ENCODE data around the gene COMMD4.
"Not testable (repeated sequence)": the region's sequence is repeated elsewhere in the genome, so short reads cannot be mapped to it uniquely, and the experiment has no call there.

Gene COMMD4

DNA sequence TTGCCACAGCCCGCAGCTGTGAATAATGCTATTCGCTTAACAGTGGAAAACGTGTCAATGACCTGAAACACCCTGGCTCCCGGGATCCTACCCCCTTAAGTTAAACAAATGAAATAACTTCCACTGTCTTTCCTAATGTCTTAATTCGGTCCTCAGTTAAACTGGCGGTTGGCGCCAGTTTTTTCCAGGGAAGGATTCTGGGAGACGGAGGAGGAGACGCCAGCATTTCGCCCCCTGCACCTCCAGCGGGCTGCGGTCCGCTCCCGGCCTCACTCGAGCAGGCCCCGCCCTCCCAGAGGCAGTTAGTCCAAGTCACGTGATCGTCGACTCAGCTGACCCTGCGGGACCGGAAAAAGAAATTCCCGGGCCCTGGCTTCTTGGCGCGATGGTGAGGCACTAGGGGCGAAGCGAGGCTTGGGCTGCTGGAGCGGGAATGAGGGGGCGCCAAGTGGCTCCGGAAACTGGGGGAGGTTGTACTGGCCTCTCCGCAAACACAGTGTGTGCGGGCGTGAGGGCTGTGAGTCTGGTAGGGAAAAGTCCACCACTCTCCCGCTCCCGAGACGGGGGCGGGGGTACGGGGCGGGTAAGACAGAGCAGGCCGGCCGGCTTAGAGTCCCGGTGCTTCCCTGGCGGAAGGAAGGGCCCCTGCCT, at the start of gene COMMD4:
Gene COMMD4, plus strand, starts transcription at position 359 of the 651 bp plus-strand sequence. Its CDS starts 27 bp downstream, at position 386.
- peak; percentile 55 to 94 (median 88) for DNase-seq

DNA sequence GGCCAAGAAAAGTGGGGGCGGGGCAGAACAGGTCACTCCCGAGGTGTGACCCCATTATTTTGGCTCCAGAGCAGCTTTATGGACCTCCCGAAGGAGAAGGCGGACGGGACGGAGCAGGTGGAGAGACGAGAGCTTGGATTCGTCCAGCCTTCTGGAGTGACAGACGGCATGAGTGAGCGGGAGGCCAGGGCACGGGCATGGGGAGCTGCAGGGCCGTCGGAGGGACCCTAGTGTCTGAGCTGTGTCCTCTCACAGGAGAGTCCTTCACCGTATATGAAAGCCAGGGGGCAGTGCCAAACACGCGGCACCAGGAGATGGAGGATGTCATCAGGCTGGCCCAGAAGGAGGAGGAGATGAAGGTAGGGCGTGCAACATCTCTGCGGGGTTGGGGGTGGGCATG, 42.2 kb upstream of the COMMD4 start:
- not testable (repeated sequence) for DNase-seq

DNA sequence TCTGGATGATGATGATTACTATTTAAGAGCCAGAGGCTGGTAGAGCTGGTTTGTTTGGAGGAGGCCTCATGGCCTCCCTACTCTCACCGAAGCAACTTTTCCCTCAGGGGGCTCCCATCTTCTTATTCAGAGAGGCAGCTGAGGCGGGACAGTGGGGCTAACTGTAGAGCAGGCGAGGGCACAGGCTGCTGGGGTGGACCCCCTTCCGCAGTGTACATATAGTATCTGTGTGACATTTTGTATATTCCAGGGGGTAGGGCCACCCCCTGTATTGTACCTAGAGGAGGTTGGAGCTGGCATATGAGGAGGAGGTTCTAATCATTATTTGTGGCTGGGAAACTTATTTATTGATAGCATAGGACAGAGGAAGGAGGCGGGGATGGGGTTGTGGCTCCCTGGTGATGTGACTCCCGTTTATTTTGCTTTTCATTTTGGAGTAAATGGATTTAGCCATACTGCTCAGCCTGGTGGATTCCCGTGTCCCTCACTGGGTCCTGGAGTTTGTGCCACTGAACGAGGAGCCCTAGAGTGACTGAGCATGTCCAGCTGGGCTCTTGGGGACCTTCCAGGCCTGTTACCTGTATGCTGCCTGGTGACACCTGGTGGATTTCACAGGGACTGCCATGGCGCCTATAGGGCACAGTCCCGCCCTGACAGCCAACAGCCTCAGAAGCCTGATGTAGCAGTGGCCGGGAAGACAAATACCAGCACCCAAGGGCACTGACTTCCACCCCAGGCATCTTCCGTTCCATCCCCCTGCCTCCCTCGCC, 37.1 kb upstream of the COMMD4 start:
- not testable (repeated sequence) for DNase-seq

- DNase-seq, result not testable (repeated sequence)
Measured at GRCh38 chr15:75299311-75299688, 36.6 kb upstream of the COMMD4 start.

GRCh38 chr15:75300026-75300425, 35.8 kb upstream of the COMMD4 start:
- not testable (repeated sequence) for DNase-seq

DNA sequence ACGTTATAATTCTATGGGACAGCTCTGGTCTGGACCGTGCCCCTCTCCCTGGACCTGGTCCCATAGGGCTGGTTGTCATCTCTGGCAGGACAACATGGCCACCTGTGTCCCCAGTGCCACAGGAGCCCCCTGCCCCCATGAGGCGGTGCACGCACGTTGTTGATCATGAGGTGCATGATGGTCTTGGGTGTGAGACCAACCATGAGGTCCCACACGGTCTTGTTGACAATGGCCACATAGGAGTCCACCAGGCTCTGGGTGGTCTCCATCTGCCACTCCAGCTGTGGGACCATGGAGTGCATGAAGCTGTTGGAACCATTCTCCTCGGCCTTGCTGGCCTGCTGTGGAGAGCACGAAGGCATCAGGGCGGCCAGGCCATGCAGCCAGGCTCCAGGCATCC, 33.5 kb upstream of the COMMD4 start:
- DNase-seq, result no peak

GRCh38 chr15:75302753-75303152, 33.1 kb upstream of the COMMD4 start:
- DNase-seq, result not testable (repeated sequence)

- DNase-seq, result no peak
Measured at GRCh38 chr15:75306188-75306587, 29.7 kb upstream of the COMMD4 start.

DNA sequence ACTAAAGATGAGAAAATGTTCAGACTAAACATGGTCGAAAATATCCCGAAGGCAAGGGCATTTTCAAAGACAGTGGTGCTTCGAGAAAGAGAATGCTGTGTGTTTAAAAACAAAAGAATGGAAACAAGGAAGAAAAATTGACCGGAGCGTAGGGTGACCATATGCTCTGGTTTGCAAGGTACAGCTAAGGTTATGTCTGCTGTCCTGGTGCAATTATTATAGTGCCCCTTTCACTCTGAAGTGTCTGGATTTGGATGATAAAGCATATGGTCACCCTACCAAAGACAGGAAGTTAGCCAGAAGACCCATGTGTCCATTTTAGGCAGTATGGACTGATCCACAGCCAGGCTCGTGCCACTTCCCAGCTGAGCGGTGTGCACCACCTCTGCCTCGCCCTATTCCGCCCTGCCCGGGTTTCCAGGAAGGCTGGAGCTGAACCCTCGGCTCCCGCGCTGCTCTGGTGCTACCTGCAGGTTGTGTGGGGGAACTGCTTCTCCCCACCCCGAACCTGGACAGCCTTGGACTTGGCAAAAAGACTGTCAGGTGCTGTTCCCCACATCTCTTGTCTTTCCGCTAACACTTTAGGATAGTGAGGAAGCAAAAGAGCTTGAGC, 28.0 kb upstream of the COMMD4 start:
- DNase-seq, result no peak

GRCh38 chr15:75309711-75310110, 26.2 kb upstream of the COMMD4 start:
- no peak for DNase-seq

DNA sequence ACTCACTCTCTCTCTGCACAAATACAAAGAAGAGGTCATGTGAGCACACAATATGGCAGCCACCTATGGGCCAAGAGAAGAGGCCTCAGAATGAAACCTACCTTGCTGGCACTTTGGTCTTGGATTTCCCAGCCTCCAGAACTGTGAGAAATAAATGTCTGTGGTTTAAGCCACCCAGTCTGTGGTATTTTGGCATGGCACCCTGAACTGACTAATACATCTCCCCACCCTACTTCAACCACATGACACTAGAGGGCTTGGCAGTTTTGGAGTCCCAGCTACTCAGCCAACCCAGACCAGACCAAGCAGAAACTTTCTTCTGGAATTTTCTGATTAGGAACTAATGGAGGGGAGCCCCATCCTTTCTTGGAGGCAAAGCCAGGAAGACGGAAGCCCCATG, 23.3 kb upstream of the COMMD4 start:
- DNase-seq, result not testable (repeated sequence)

DNA sequence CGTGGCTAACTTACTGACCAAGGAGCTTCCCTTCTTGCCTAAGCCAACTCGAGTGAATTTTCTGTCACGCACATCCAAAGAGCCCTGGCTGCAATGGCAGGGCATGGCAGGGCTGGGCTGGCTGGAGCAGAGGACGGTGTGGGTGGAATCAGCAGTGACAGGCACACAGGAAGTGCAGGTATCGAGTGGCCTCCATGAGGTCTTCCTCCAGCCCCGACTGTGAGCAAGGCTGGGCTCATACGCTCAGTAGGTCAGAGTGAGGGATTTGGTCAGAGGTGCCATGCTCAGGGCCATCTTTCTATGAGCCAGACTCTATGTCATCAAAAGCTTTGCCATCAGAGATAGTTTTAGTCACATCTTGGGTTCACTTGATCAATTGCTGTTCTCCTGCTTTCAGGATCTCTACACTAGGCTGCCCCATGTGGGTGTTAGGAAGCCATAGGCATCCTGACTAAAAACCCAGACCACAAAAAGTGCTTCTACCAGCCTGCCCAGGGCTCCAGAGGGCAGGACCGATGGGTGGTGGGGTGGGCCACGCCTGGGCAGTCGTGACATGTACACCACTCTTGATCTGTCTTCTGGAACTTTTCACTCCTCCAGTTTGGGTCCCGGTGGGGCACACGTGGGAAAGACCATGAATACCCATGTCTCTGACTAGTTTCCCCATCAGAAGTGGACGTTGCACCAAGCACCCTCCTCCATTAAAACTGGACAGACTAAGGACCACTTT, 22.6 kb upstream of the COMMD4 start:
- no peak for DNase-seq

DNA sequence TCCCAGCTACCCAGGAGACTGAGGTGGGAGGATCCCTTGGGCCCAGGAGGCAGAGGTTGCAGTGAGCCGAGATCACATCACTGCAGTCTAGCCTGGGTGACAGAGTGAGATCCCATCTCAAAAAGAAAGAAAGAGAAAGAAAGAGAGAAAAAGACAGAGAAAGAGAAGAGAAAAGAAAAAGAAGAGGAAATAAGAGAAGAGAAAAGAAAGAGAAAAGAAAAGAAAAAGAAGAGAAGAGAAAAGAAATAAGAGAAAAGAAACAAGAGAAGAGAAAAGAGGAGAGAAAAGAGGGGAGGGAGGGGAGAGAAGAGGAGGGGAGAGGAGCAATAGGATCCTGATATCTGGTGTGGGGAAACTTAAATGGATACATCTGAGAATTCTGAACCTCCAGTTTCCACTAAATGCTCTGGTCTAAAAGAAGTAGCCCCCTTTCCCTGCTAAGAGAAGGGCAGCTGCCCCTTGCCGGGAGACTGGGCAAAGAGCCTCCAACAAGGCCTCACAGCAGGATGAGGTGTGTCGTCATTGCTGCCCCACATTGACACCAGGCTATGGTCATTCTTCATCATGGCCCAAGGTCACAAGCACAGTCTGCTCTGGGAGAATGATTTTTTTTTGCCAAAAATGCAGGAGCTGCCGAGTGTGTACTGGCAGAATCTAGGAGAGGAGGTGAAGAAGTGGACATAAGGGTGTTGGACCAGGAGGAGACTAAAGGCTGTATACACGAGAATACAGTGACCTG, 21.1 kb upstream of the COMMD4 start:
- DNase-seq, result no peak

DNA sequence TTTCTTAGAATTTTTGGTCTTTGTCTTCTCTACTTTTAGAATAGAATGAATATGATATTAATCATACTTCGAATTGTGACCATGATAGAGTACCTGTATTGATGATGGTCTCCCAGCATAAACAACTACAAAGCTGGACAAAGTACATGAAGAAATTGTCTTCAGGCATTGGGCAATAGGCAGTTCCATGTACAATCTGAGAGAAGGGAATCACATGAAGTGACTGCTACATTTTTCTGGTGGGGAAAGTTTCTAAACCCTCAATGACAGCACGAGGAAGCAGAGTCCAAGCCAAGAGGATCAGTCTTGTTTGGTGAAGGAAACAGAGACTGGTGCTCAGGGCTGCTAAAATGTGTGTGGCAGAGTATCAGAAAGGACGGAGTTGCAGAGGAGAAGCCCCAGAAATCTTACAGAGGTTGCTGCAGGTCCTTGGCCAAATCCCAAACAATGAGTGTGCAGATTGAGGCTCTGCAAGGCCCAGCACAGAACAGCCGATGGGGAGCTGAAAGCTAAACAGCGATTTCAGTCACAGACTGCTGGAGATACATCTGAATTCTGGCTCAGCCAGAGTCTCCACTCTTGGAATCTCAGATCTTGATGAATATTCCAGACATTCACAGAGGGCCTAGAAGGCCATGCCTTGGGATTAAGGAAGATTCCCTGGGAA, 16.5 kb upstream of the COMMD4 start:
- DNase-seq, result not testable (repeated sequence)

DNA sequence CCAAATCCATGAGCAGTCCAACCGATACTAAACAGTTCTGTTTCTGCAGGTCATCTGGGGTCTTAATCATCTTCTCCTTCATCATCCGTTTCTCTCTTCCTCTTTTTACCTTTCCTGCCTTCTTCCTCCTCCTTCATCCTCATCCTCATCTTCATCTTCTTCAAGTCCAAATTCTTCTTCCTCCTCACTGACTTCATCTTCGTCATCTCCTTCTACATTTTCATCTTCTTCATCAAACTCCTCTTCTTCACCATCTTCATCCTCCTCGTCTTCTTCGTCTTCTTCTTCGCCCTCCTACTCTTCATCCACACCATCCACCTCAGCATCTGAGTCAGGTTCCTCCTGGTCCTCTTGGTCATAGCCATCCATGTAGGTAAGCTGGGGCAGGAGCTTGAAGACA, 14.2 kb upstream of the COMMD4 start:
- no peak for DNase-seq

DNA sequence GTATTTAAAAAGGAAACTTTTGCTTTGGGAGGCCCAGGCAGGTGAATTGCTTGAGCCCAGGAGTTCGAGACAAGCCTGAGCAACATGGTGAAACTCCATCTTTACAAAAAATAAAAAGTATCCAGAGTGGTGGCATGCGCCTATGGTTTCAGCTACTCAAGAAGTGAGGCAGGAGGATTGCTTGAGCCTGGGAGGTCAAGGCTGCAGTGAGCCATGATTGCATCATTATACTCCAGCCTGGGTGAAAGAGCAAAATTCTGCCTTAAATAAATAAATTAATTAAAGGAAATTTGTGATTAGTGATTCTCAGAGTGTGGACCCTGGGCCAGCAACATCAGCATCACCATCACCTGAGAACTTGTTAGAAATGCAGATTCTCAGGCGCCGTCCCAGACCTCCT, 9.9 kb upstream of the COMMD4 start:
- no peak for DNase-seq

GRCh38 chr15:75327005-75327404, 8.9 kb upstream of the COMMD4 start:
- DNase-seq, result no peak

GRCh38 chr15:75327491-75327890, 8.4 kb upstream of the COMMD4 start:
- DNase-seq, result no peak

- no peak for DNase-seq
Measured at GRCh38 chr15:75328493-75329314, 7.2 kb upstream of the COMMD4 start.

DNA sequence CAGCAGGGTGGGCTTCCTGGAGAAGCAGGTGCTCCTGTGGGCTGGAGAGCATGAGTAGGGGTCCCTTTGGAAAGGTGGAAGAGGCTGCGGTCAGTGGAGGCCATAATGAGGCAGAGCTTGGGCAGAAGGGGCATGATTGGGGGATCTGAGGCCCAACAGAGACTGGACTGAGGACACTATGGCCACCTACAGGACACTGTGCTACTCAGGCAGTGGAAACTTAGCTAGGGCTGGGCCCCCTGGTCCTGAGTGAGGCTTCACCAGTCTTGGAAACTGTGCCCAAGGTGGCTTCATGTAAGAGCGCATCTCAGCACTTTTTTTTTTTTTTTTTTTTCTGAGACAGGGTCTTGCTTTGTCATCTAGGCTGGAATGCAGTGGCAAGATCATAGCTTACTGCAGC, 6.3 kb upstream of the COMMD4 start:
- no peak for DNase-seq

DNA sequence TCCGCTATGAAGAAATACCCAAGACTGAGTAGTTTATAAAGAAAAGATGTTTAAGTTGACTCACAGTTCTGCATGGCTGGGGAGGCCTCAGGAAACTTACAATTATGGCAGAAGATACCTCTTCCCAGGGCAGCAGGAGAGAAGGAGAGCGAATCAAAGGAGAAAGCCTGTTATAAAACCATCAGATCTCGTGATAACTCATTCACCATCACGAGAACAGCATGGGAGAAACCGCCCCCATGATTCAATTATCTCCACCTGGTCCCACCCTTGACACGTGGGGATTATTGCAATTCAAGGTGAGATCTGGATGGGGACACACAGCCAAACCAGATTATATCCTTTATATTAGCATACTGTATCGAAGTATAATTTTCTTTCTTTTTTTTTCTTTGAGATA, 3.8 kb upstream of the COMMD4 start:
- DNase-seq, result not testable (repeated sequence)

Data from C1 segment of cervical spinal cord (tissue), 14 donors.